Loucy (cell line): ENCODE data around the gene NUP54.

Experiments
- H2AFZ ChIP-seq: fragments of 200-600 bp; sonication (generic); 2 replicates; pipeline ENCODE4 v1.6.0; 2016; ENCODE audit warnings: antibody characterized with exemption, mild to moderate bottlenecking, low read length, moderate library complexity
- H3F3A ChIP-seq: fragments of 200-600 bp; 2 replicates; pipeline ENCODE4 v1.6.0; 2016; ENCODE audit warnings: antibody characterized with exemption, low read depth, mild to moderate bottlenecking
- H3K27me3 ChIP-seq: fragments of 200-600 bp; sonication (generic); 2 replicates; pipeline ENCODE4 v1.6.1; 2014; ENCODE audit warnings: low read length, mild to moderate bottlenecking; ENCODE audit not compliant: insufficient read depth, poor library complexity, severe bottlenecking
- H3K36me3 ChIP-seq: fragments of 200-600 bp; sonication (generic); 2 replicates; pipeline ENCODE4 v1.6.1; 2016; ENCODE audit warnings: low read length; ENCODE audit not compliant: insufficient read depth
- H3K4me1 ChIP-seq: fragments of 200-600 bp; sonication (generic); 2 replicates; pipeline ENCODE4 v1.5.1; 2014; ENCODE audit warnings: low read length, mild to moderate bottlenecking; ENCODE audit not compliant: insufficient read depth, poor library complexity, severe bottlenecking
- H3K4me2 ChIP-seq: fragments of 200-600 bp; sonication (generic); 2 replicates; pipeline ENCODE4 v1.6.0; 2014; ENCODE audit warnings: antibody characterized with exemption, low read length, low read depth, mild to moderate bottlenecking; ENCODE audit not compliant: poor library complexity, severe bottlenecking
- H3K4me3 ChIP-seq: fragments of 200-600 bp; sonication (generic); 2 replicates; pipeline ENCODE4 v1.5.1; 2014; ENCODE audit warnings: low read length, mild to moderate bottlenecking, mixed read lengths; ENCODE audit not compliant: poor library complexity, severe bottlenecking
- H3K79me2 ChIP-seq: fragments of 200-600 bp; sonication (generic); 2 replicates; pipeline ENCODE4 v1.6.1; 2014; ENCODE audit warnings: low read length; ENCODE audit not compliant: insufficient read depth
- H3K9ac ChIP-seq: fragments of 200-600 bp; sonication (generic); 2 replicates; pipeline ENCODE4 v1.6.0; 2014; ENCODE audit warnings: mild to moderate bottlenecking, low read depth, low read length, moderate library complexity; ENCODE audit not compliant: poor library complexity, severe bottlenecking
- H3K9me2 ChIP-seq: fragments of 200-600 bp; sonication (generic); replicated peaks from 2 replicates; pipeline ENCODE4 v1.6.1; 2016; ENCODE audit warnings: low read depth, low read length, mixed read lengths
- H3K9me3 ChIP-seq: fragments of 200-600 bp; sonication (generic); 2 replicates; pipeline ENCODE4 v1.6.1; 2014; ENCODE audit warnings: mild to moderate bottlenecking, antibody characterized with exemption, low read length, low read depth; ENCODE audit not compliant: insufficient read depth
- H4K20me1 ChIP-seq: fragments of 200-600 bp; sonication (generic); 2 replicates; pipeline ENCODE4 v1.6.0; 2014; ENCODE audit warnings: antibody characterized with exemption, low read length, mild to moderate bottlenecking; ENCODE audit not compliant: insufficient read depth, poor library complexity, severe bottlenecking
- EZH2phosphoT487 ChIP-seq: fragments of 200-600 bp; IDR thresholded peaks from 2 replicates; pipeline ENCODE4 v1.6.1; 2018; ENCODE audit warnings: antibody characterized with exemption, mild to moderate bottlenecking, moderate library complexity, borderline replicate concordance
- TF ChIP-seq, protein P1 (sequence below): fragments of 200-600 bp; sonication (generic); conservative IDR thresholded peaks from 2 replicates; pipeline ENCODE4 v1.5.1; 2014; ENCODE audit warnings: mild to moderate bottlenecking, antibody characterized with exemption, low read length

Gene NUP54

DNA sequence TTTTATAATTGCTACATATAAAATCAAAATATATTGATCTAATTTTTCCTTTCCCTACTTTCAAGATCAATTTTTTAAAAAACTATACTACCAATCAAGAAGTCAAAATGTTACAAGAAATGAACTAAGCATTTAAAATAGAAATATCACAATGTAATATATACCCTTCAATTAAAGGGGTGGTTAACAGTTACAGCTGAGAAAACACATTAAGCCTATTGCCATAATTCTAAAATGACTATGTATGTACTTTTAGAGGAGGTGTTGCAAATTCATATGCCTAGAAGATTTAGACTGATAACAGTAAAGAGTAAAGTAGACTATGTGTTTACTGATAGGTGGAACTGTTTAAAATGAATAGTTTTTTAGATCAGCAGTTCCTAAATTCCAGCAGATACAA, 3.7 kb downstream of the NUP54 start:
- Histone ChIP-seq H3K4me3 (peak overlapping the region; percentile 12), H3K79me2 (peaks cover 90% of the 10 kb centered on the region), H2AFZ (no peak overlapping the region)

DNA sequence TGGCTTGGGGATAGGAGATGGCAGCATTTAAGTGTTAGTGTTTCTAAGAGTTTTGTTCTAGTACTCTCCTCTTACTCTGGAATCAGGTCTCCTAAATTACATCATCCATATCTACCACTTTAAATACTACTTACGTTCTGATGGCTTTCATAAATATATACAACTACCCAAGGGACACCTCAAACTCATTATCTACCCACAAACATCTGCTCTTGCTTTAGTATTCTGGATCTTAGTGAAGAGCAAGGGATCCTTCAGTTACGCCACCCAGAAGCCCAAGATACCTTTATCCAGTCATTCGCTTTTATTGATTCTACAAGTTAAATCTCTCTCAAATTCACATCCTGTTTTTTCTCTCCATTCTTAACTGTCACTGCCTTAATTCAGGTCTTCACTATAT, 7.0 kb downstream of the NUP54 start:
- Histone ChIP-seq H4K20me1 (peaks cover 38% of the 10 kb centered on the region), H3K9ac (no peak overlapping the region), H3K4me2 (peak overlapping the region; percentile 27), H3K9me3 (no peaks in the 10 kb centered on the region), H3K27me3 (no peaks in the 10 kb centered on the region), H3K4me1 (peaks cover 23% of the 10 kb centered on the region), H3K79me2 (peaks cover 86% of the 10 kb centered on the region), H3K4me3 (no peak overlapping the region), H2AFZ (no peak overlapping the region), H3K9me2 (no peaks in the 10 kb centered on the region), H3F3A (no peaks in the 10 kb centered on the region), H3K36me3 (peaks cover 49% of the 10 kb centered on the region; the same call in 1 of the 2 replicates)
- TF ChIP-seq, protein P1, sequence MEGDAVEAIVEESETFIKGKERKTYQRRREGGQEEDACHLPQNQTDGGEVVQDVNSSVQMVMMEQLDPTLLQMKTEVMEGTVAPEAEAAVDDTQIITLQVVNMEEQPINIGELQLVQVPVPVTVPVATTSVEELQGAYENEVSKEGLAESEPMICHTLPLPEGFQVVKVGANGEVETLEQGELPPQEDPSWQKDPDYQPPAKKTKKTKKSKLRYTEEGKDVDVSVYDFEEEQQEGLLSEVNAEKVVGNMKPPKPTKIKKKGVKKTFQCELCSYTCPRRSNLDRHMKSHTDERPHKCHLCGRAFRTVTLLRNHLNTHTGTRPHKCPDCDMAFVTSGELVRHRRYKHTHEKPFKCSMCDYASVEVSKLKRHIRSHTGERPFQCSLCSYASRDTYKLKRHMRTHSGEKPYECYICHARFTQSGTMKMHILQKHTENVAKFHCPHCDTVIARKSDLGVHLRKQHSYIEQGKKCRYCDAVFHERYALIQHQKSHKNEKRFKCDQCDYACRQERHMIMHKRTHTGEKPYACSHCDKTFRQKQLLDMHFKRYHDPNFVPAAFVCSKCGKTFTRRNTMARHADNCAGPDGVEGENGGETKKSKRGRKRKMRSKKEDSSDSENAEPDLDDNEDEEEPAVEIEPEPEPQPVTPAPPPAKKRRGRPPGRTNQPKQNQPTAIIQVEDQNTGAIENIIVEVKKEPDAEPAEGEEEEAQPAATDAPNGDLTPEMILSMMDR: no peak
- no peak for TF ChIP-seq EZH2phosphoT487

More for the DNA sequence above, 3.7 kb downstream of the NUP54 start:
- Histone ChIP-seq H3K27me3 (no peaks in the 10 kb centered on the region), H3K4me1 (peaks cover 45% of the 10 kb centered on the region), H3K9me3 (no peaks in the 10 kb centered on the region), H4K20me1 (peaks cover 50% of the 10 kb centered on the region), H3K9ac (no peak overlapping the region), H3F3A (no peaks in the 10 kb centered on the region), H3K36me3 (peaks cover 28% of the 10 kb centered on the region; the same call in 1 of the 2 replicates), H3K9me2 (no peaks in the 10 kb centered on the region), H3K4me2 (peak overlapping the region; percentile 43)
- TF ChIP-seq EZH2phosphoT487: no peak
- TF ChIP-seq, protein P1: no peak

DNA sequence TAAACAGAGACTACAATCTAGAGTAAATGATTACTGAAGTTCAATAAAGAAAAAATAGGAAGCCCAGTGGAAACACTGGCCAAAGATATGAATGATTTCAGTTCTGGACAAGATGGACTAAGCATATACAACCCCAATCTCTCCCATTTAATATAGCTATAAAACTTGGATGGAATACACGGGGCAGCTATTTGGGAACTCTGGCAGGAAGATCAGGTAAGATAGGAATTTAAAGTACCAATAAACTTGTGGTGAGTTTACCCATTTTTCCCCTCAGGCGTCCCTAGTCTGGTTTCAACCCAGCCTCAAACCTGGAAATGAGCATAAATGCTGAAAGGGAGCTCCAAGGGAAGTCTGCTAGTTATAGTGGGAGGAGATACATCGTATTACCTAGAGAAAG, 20.4 kb downstream of the NUP54 start:
- Histone ChIP-seq H3K9me2 (no peaks in the 10 kb centered on the region), H3K9me3 (no peaks in the 10 kb centered on the region), H3K4me2 (no peak overlapping the region), H3K9ac (no peak overlapping the region), H3K4me1 (no peaks in the 10 kb centered on the region), H3K4me3 (no peak overlapping the region), H3F3A (no peaks in the 10 kb centered on the region), H3K27me3 (no peaks in the 10 kb centered on the region), H3K36me3 (peaks cover 60% of the 10 kb centered on the region; the same call in 1 of the 2 replicates), H2AFZ (no peak overlapping the region), H3K79me2 (0 out of 2 replicates have a peak, but pooled peaks cover 2% of the 10 kb centered on the region), H4K20me1 (no peaks in the 10 kb centered on the region)
- TF ChIP-seq EZH2phosphoT487: no peak
- TF ChIP-seq, protein P1: no peak
